GM19043 (cell line): ENCODE measurements around the gene KCNAB2.

Experiments used
- ATAC-seq: cut with Tn5 transposase; IDR thresholded peaks from one replicate; pipeline ENCODE4 v1.9.1; 2021; ENCODE audit warnings: low read depth; ENCODE audit not compliant: unreplicated experiment

The KCNAB2 gene

GRCh38 chr1:6124341-6124740 lies 78.7 kb downstream of the KCNAB2 start:
- ATAC-seq = no peak

GRCh38 chr1:6124746-6125365 lies 79.2 kb downstream of the KCNAB2 start:
- ATAC-seq = no peak

GRCh38 chr1:6125366-6125765 lies 79.7 kb downstream of the KCNAB2 start:
- ATAC-seq = no peak

- no peak for ATAC-seq
These were observed 80.3 kb downstream of the KCNAB2 start for GRCh38 chr1:6126028-6126427.

- no peak for ATAC-seq
These were observed 80.9 kb downstream of the KCNAB2 start for GRCh38 chr1:6126521-6127067.

- no peak for ATAC-seq
These were observed 82.0 kb downstream of the KCNAB2 start for GRCh38 chr1:6127587-6128163.

GRCh38 chr1:6128276-6129081 lies 82.8 kb downstream of the KCNAB2 start:
- ATAC-seq = no peak

- no peak for ATAC-seq
These were observed 83.6 kb downstream of the KCNAB2 start for GRCh38 chr1:6129313-6129712.

GRCh38 chr1:6130036-6130435 lies 84.3 kb downstream of the KCNAB2 start:
- ATAC-seq = no peak

- no peak for ATAC-seq
These were observed 84.9 kb downstream of the KCNAB2 start for GRCh38 chr1:6130596-6130995.

- no peak for ATAC-seq
These were observed 85.9 kb downstream of the KCNAB2 start for GRCh38 chr1:6131561-6131960.

- no peak for ATAC-seq
These were observed 87.6 kb downstream of the KCNAB2 start for GRCh38 chr1:6133146-6133895.

GRCh38 chr1:6134206-6134605 lies 88.5 kb downstream of the KCNAB2 start:
- ATAC-seq = no peak

GRCh38 chr1:6134741-6135510 lies 89.2 kb downstream of the KCNAB2 start:
- ATAC-seq = no peak

- no peak for ATAC-seq
These were observed 91.0 kb downstream of the KCNAB2 start for GRCh38 chr1:6136516-6137220.

- ATAC-seq = no peak
These were observed 92.1 kb downstream of the KCNAB2 start for GRCh38 chr1:6137758-6138157.

GRCh38 chr1:6140413-6140812 lies 94.7 kb downstream of the KCNAB2 start:
- ATAC-seq = no peak

GRCh38 chr1:6141592-6141991 lies 95.9 kb downstream of the KCNAB2 start:
- ATAC-seq = no peak

GRCh38 chr1:6142036-6142621 lies 96.4 kb downstream of the KCNAB2 start:
- ATAC-seq = no peak
